ENCODE measurements around the gene THEM4.

DNA sequence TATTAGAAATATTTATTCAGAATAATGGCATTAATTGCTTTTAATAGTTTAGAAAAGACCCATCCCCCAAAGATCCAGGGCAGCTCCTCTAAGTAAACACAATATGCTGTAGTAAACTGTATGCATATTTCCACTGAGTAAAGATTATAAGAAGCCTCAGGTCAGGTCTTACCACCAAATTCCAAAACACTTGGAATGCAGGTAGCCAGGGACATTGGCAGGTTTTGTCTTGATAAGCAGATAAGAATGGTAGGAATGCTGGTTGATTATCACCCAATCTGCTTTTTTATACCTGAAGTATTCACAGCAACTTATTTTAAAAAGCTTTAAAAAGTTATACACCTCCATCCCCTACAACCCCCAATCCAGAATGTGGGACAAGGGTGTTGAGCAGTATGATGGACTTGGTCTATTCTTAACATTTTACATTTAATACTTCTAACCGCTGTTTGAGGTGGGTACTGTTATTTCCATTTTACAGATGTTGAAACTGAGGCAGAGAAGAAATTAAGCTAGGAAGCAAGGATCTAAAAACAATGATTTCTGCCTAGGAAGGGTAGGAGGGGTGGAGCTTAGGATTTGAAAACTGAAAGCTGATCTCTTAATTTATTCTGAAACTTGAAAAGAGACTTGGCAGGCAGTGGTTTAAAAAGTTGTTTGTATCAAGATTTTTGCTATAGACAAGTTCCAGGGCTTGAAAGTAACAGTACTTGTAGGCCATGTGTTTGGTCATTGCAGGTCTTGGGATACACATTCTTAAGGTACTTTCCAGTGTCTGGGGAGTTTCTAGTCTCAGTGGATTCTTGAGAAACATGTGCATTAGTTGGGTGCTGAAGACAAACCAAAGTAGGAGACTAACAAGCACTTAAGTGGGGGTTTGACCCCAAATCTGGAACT is 15.6 kb upstream of the THEM4 start:
- TF ChIP-seq CTCF (IDR thresholded peaks at IDR 0.05) (no peak), POLR2A (IDR thresholded peaks at IDR 0.05) (no peak)
